ENCODE data around the gene FMN1. TPM values are rescaled to one million over a fixed set of nuclear protein-coding genes. Genes with fewer than 3 reads are reported as not detected.

Gene FMN1
- total and polyA plus RNA-seq, 2 of the 8 experiments (the other 6 are each of a cell fraction or from before 2014, with no cell fraction given) = 0.27 to 3.7 TPM

GRCh38 chr15:33059184-33059583 is 135.3 kb downstream of the FMN1 start:
- ChIA-PET CTCF (ENCODE audit: partially characterized antibody) (no interaction called here), POLR2A (ENCODE audit: partially characterized antibody) (no interaction called here)
- no peak for FAIRE-seq
- H3K23ac ChIP-seq (ENCODE audit: insufficient read length) = no peak overlapping the region
- no peaks in the 10 kb centered on the region for H3K79me1 ChIP-seq (ENCODE audit: low read depth, low read length)
- no peak for TF ChIP-seq EP300 (IDR thresholded peaks at IDR 0.05; ENCODE audit: borderline replicate concordance in 1 of 2, low read depth in 2 of 2, low read length in 2 of 2)
- TF ChIP-seq EZH2 (IDR thresholded peaks at IDR 0.05; ENCODE audit: low read depth, low read length, severe bottlenecking) = no peak
- TF ChIP-seq KDM5A (IDR thresholded peaks at IDR 0.05; ENCODE audit: low read length) = no peak
- TF ChIP-seq RBBP5 (IDR thresholded peaks at IDR 0.05; ENCODE audit: borderline replicate concordance, low read depth, low read length) = no peak
- no peak for TF ChIP-seq NANOG (IDR thresholded peaks at IDR 0.05; ENCODE audit: insufficient read depth, low read depth, low read length, poor library complexity, severe bottlenecking)
- 88% methylated on average over 3 of the region's 3 CpGs; no CpG with 5 or more reads in 1 of the 2 experiments for WGBS, 2 experiments (ENCODE audit: extremely low coverage in 1 of 2, insufficient coverage in 1 of 2, insufficient read length in 1 of 2, insufficient replicate concordance in 2 of 2, low coverage in 1 of 2, low lambda C conversion rate in 2 of 2, missing lambda C conversion rate in 1 of 2)
- no peak overlapping the region for H2AFZ ChIP-seq (ENCODE audit: low read length)
- H2BK20ac ChIP-seq (ENCODE audit: low read length) = no peak overlapping the region
- no peak overlapping the region for H2BK12ac ChIP-seq (ENCODE audit: low read depth, low read length)
- no peak overlapping the region for H3K4ac ChIP-seq (replicated peaks; ENCODE audit: insufficient read length, low read depth, low read length)
- H3K9me3 ChIP-seq (ENCODE audit: insufficient read depth in 2 of 2, low read depth in 1 of 2, low read length in 1 of 2) = no peaks in the 10 kb centered on the region
- H4K8ac ChIP-seq (ENCODE audit: extremely low read depth, insufficient read depth, low read length) = no peak overlapping the region
- no peaks in the 10 kb centered on the region for H3K4me1 ChIP-seq (replicated peaks in 1 of 4; ENCODE audit: control insufficient read depth in 3 of 4, insufficient read depth in 4 of 4, low read length in 3 of 4)
- no peak overlapping the region for H3K14ac ChIP-seq (ENCODE audit: insufficient read length)
- H3K18ac ChIP-seq (ENCODE audit: extremely low read depth, low read length) = no peak overlapping the region
- no peaks in the 10 kb centered on the region for H3K36me3 ChIP-seq (ENCODE audit: control insufficient read depth in 2 of 4, insufficient read depth in 4 of 4, low read length in 3 of 4)
- no peaks in the 10 kb centered on the region; the same call in 1 of the 2 replicates for H3K23me2 ChIP-seq (ENCODE audit: low read depth, low read length)
- H3K56ac ChIP-seq (replicated peaks; ENCODE audit: insufficient read length, low read depth, low read length) = no peak overlapping the region
- no peak overlapping the region for H2BK15ac ChIP-seq (ENCODE audit: low read length)
- H4K5ac ChIP-seq (ENCODE audit: insufficient read length, low read depth, low read length) = no peak overlapping the region
- no peaks in the 10 kb centered on the region for H3K79me2 ChIP-seq (ENCODE audit: control insufficient read depth in 1 of 2, insufficient read depth in 2 of 2, low read length in 2 of 2)
- no peak overlapping the region for H3K27ac ChIP-seq (ENCODE audit: low read depth, low read length)
- peaks cover 0 to 1% (median 0%) of the 10 kb centered on the region in 4 experiments; a peak in 1 of 7 replicates for H3K27me3 ChIP-seq (replicated peaks in 1 of 4; ENCODE audit: control insufficient read depth in 3 of 4, extremely low read depth in 1 of 4, insufficient read depth in 3 of 4, low read length in 3 of 4)
- H2BK5ac ChIP-seq (ENCODE audit: low read depth, low read length) = no peak overlapping the region
- H2BK120ac ChIP-seq (replicated peaks; ENCODE audit: low read depth, low read length) = no peak overlapping the region
- no peak overlapping the region for H2AK5ac ChIP-seq (ENCODE audit: low read depth, low read length)
- no peak overlapping the region for H3K4me3 ChIP-seq (ENCODE audit: extremely low read depth in 1 of 4, insufficient read depth in 2 of 4, low read depth in 3 of 4, low read length in 4 of 4)
- no peak overlapping the region for H4K91ac ChIP-seq (replicated peaks; ENCODE audit: insufficient read length, low read length)
- H3K4me2 ChIP-seq (ENCODE audit: insufficient read depth in 1 of 2, low read depth in 2 of 2, low read length in 2 of 2) = no peak overlapping the region
- H3K9ac ChIP-seq (replicated peaks in 1 of 4; ENCODE audit: extremely low read depth in 1 of 4, low read depth in 3 of 4, low read length in 3 of 4) = no peak overlapping the region
- DNase-seq (ENCODE audit: low read depth in 1 of 2, low spot score in 2 of 2) = no peak
- H4K20me1 ChIP-seq (replicated peaks in 1 of 2; ENCODE audit: control insufficient read depth in 1 of 2, insufficient read depth in 2 of 2, low read length in 2 of 2) = no peaks in the 10 kb centered on the region
